Keratinocyte (primary cell): Measurements from ENCODE around the gene PITPNC1.

ENCODE experiments used
- CTCF ChIP-seq, 3 experiments: IDR thresholded peaks in 1 of 3; conservative IDR thresholded peaks in 1 of 3; optimal IDR thresholded peaks in 1 of 3; 2 replicates in 2 of 3; 3 replicates in 1 of 3; pipeline versions ENCODE3 to v1.5.1; 2011; ENCODE audit warnings: low read length in 3 of 3, mild to moderate bottlenecking in 3 of 3, moderate library complexity in 2 of 3, control low read depth in 1 of 3, inconsistent platforms in 1 of 3; ENCODE audit not compliant: insufficient read depth in 2 of 3; ENCODE audit errors: extremely low read depth in 1 of 3
- EZH2 ChIP-seq: IDR thresholded peaks from one replicate; pipeline ENCODE4 v1.6.1; 2012; ENCODE audit warnings: inconsistent platforms, mild to moderate bottlenecking, low read length, moderate library complexity

DNA sequence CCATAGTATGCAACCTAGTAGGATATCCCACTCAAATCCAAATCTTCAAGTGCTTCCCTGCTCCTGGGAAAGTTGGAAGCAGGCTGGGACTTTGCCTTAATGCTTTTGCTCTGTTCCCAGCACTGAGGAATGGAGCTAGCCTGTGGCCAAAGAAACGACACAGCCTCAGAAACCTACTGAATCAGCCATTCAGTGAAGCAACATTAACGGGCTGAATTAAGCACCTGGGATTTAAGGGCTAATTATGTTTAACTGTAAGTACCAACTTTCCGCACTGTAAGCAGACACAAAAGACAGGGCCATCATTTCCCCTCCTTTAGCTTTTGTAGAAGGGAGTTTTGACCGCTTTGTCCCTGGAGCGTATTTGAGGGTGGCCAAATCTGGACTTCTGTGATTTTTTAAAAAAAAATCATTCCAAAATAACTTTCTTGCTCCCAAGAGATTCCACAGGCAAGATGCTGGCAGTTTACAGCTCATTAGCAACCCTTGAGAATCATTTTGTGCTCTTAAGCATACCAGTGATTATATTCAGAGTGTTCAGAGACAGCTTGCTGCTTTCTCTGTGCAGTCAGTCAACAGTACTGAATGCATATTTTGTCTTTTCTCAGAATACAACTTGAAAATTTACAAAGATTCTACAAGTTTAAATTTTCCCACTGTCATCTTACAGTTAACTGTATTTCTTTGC is 323.1 kb downstream of the PITPNC1 start:
- TF ChIP-seq CTCF (optimal IDR thresholded peaks at IDR 0.05 in 1 of 3, IDR thresholded peaks at IDR 0.05 in 1 of 3, conservative IDR thresholded peaks at IDR 0.05 in 1 of 3; ENCODE audit: extremely low read depth in 1 of 3, insufficient read depth in 2 of 3, low read length in 3 of 3) (no peak), EZH2 (no peak)
